ENCODE results near the gene TUBD1. TPM values are rescaled to one million over a fixed set of nuclear protein-coding genes. Genes with fewer than 3 reads are reported as not detected.
"Not testable (repeated sequence)": the region's sequence is repeated elsewhere in the genome, so short reads cannot be mapped to it uniquely, and the experiment has no call there.

The TUBD1 gene
- polyA plus RNA-seq, 3 donors = 18.3 to 25.6 (median 20.9) TPM

DNA sequence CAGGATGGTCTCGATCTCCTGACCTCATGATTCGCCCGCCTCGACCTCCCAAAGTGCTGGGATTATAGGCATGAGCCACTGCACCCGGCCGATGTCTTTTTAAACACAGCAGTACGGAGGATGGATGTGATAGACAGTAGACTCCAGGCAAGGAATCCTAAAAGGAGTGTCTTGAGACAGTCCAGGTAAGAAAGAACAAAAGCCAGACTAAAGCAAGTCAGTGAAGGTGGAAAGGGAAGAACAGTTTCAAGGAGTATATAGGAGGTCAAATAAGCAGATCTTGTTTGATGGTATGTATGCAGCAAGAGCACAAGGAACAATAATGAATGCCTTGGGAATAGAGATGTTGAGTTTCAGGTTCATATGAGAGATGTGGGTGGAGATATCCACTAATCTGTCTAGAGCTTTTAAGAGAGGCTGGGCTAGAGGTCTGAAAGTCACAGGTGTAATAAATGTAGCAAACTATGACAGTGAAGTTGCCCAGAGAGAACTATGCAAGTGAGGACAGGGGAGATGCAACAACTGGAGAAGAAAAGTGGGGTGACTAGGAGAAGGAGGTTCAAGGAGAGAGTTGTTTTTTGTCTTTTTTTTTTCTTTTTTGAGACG is 4.5 kb downstream of the TUBD1 start:
- no peak for DNase-seq (ENCODE audit: extremely low read depth in 1 of 11, low read depth in 9 of 11, low spot score in 4 of 11)

DNA sequence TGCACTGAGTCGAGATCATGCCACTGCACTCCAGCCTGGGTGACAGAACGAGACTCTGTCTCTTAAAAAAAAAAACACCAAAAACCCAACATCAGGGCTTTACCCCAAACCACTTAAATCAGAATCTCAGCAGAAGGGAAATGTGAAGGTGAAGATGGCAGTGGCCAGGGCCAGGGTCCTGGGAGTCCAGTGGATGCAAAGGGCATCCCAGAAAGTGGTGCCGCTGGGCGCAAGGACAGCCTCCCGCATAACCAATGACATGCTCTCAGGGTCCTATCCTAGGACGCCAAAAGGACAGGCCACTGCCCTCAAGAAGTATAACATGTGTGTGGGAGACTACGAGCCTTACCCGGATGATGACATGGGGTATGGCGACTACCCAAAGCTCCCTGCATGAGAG is 7.9 kb downstream of the TUBD1 start:
- DNase-seq (ENCODE audit: extremely low read depth in 1 of 11, low read depth in 9 of 11, low spot score in 4 of 11) = no peak

DNA sequence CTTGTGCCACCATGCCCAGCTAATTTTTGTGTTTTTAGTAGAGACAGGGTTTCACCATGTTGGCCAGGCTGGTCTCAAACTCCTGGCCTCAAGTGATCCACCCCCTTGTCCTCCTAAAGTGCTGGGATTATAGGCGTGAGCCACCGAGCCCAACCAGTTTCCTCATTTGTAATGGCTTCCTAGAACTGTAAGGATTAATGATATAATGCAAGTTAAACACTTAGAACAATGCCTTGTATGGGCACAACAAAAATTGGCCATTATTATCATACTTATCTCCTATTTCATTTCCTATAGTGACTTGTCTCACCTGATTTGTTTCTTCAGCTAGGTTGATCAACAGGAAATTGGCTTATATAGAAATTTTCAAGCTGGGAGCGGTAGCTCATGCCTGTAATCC is 14.1 kb downstream of the TUBD1 start:
- DNase-seq (ENCODE audit: extremely low read depth in 1 of 11, low read depth in 9 of 11, low spot score in 4 of 11) = no peak

- no peak for DNase-seq (ENCODE audit: extremely low read depth in 1 of 11, low read depth in 9 of 11, low spot score in 4 of 11)
Observed at GRCh38 chr17:59877965-59878364, 14.8 kb downstream of the TUBD1 start.

DNA sequence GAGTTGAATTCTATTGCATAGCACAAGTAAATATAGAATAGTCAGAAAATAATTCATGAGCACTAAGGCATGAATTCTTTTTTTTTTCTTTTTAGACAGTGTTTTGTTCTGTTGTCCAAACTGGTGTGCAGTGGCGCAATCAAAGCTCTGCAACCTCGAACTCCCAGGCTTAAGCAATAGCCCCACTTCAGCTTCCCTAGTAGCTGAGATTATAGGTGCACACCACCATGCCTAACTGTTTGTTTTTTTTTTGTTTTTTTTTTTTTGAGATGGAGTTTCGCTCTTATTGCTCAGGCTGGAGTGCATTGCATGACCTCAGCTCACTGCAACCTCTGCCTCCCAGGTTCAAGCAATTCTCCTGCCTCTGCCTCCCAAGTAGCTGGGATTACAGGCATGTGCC is 16.6 kb downstream of the TUBD1 start:
- no peak for DNase-seq (ENCODE audit: extremely low read depth in 1 of 11, low read depth in 9 of 11, low spot score in 4 of 11)

GRCh38 chr17:59874376-59874775 is 18.4 kb downstream of the TUBD1 start:
- DNase-seq (ENCODE audit: extremely low read depth in 1 of 11, low read depth in 9 of 11, low spot score in 4 of 11) = no peak

DNA sequence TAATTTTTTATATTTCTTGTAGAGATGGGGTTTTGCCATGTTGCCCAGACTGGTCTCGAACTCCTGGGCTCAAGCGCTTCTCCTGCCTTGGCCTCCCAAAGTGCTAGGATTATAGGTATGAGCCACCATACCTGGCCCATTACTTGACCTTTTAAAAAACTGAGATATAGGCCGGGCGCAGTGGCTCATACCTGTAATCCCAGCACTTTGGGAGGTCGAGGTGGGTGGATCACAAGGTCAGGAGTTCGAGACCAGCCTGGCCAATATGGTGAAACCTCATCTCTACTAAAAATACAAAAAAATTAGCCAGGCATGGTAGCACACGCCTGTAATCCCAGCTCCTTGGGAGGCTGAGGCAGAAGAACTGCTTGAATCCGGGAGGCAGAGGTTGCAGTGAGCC is 19.3 kb downstream of the TUBD1 start:
- DNase-seq (ENCODE audit: extremely low read depth in 1 of 11, low read depth in 9 of 11, low spot score in 4 of 11) = not testable (repeated sequence)

DNA sequence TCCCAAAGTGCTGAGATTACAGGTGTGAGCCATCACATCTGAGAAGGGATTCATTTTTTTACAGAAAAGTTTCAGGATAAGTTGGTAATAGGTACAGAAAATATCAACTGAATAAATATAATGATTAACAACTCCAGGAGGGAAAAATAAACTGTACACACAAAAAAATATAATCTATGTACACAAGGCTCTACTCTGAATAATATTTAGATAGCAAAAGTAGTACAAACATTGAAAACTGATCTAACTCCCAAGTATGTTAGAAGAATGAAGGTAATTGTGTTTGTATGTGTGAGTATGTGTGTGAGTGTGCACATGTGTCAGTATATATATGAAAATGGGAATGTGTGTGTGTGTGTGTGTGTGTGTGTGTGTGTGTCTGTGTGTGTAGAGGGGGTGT is 20.4 kb downstream of the TUBD1 start:
- no peak for DNase-seq (ENCODE audit: extremely low read depth in 1 of 11, low read depth in 9 of 11, low spot score in 4 of 11)

- no peak for DNase-seq (ENCODE audit: extremely low read depth in 1 of 11, low read depth in 9 of 11, low spot score in 4 of 11)
Observed at GRCh38 chr17:59870482-59870881, 22.3 kb downstream of the TUBD1 start.

DNA sequence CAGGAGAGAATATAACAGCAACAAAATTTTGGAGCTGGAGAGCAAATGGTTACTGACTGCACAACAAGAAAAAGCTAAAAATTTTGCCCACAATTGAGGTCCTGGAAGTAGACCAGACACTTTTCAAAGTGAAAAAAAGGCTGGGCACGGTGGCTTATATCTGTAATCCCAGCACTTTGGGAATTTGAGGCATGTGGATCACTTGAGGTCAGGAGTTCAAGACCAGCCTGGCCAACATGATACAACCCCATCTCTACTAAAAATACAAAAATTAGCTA is 22.9 kb downstream of the TUBD1 start:
- no peak for DNase-seq (ENCODE audit: extremely low read depth in 1 of 11, low read depth in 9 of 11, low spot score in 4 of 11)

- no peak for DNase-seq (ENCODE audit: extremely low read depth in 1 of 11, low read depth in 9 of 11, low spot score in 4 of 11)
Observed at GRCh38 chr17:59863616-59864015, 29.1 kb downstream of the TUBD1 start.

GRCh38 chr17:59859444-59860025 is 33.2 kb downstream of the TUBD1 start:
- no peak for DNase-seq (ENCODE audit: extremely low read depth in 1 of 11, low read depth in 9 of 11, low spot score in 4 of 11)

DNA sequence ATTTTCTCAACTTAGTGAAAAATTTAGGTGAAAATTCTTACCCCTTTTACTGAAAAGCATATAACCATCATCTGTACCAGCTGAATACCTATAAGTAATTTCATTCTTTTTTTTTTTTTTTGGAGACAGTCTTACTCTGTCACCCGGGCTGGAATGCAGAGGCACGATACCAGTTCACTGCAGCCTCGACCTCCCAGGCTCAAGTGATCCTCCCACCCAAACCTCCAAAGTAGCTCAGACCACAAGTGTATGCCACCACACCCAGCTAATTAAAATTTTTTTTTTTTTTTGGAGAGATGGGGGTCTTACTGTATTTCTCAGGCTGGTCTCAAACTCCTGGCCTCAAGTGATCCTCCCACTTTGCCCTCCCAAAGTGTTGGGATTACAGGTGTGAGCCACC is 33.8 kb downstream of the TUBD1 start:
- DNase-seq (ENCODE audit: extremely low read depth in 1 of 11, low read depth in 9 of 11, low spot score in 4 of 11) = no peak

DNA sequence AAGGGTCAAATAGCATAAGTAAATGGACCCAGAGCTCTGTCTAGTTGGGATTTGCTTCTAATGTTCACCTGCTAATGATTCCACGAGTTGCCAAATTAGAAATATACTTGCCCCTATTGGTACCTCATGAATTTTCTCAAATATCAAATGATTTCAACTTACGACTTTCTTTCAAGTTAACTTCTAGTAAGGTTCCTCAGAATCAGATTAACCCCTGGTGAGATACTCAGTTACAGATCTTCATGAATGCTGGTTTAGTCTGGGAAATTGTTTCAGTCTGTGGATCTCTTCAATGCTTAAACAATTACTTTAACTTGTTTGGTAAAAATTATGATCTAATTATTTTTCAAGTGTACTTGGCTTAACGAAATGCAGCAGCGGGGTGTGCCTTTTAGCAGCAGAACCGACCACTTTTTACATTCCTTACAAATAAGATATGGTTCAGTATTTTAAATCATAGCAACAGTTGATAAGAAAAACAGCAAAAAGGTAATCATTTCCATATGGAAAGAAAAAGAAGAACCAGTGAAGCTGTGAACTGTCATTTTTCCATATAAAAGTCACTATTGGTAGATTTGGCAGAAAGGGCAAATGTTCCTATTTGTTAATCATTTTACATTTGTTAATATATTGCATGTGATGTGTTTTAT is 34.5 kb downstream of the TUBD1 start:
- DNase-seq (ENCODE audit: extremely low read depth in 1 of 11, low read depth in 9 of 11, low spot score in 4 of 11) = no peak

DNA sequence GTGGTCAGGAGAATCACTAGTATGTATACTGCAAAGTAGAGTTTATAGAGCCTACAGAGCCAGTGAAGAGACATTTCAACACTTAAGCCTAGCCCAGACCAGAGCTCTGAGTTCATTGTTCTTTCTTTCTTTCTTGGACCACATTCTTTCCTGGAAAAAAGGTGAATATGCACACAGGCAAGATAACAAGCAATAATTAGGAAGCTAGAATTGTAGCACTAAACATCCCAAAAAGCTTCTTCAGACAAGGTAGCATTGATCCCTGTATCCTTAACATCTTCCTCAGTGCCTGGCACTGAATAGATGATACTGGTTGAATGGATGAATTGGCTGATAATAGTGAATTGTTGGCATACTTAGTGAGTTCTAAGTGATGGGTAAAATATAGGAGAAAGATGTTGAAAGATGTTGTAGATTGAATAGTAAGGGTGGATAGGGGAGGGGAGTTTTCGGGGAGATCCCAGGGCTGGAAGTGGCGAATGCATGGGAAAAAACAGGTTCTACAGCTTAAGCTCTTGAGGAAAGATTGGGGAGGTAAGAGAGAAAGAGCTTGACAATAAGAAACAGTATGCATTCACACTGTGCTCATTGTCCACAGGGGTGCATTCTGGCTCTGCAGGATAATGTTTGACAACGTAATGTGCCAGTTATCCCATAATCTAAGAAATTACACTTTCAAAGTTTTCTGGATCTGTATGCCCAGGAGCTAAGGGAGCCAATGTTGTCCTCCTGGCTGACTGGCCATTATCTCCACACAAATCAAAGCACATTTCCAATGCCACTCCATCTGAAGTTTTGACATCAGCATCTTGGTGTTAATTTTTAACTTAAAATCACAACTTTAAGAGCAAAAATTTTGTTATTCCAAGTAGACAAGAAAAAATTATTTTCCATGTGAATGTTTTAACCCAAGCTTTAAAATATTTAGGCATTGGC is 35.6 kb downstream of the TUBD1 start:
- DNase-seq (ENCODE audit: extremely low read depth in 1 of 11, low read depth in 9 of 11, low spot score in 4 of 11) = no peak

DNA sequence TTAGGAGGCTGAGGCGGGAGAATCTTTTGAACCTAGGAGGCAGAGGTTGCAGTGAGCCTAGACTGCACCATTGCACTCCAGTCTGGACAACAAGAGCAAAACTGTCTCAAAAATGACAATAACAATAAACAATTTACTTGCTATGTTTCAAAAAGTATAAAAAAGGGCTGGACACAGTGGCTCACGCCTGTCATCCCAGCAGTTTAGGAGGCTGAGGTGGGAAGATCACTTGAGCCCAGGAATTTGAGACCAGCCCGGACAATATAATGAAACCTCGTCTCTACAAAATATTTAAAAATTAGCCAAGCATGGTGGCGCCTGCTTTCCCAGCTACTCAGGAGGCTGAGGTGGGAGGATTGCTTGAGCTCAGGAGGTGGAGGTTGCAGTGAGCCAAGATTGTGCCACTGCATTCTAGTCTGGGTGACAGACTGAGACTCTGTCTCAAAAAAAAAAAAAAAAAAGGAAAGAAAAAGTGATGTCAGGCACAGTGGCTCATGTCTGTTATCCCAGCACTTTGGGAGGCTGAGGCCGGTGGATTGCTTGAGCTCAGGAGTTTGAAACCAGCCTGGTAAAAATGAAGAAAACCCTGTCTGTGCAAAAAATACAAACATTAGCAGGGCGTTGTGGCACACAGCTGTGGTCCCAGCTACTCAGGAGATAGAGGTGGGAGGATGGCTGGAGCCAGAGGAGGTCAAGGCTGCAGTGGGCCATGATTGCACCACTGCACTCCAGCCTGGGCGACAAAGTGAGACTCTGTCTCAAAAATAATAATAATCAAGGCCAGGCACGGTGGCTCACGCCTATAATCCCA is 38.6 kb downstream of the TUBD1 start:
- DNase-seq (ENCODE audit: extremely low read depth in 1 of 11, low read depth in 9 of 11, low spot score in 4 of 11) = not testable (repeated sequence)

- DNase-seq (ENCODE audit: extremely low read depth in 1 of 11, low read depth in 9 of 11, low spot score in 4 of 11) = no peak
Observed at GRCh38 chr17:59853168-59853918, 39.4 kb downstream of the TUBD1 start.

- DNase-seq (ENCODE audit: extremely low read depth in 1 of 11, low read depth in 9 of 11, low spot score in 4 of 11) = not testable (repeated sequence)
Observed at GRCh38 chr17:59852847-59853167, 39.9 kb downstream of the TUBD1 start.
